Measurements from ENCODE around the gene GDPD5. TPM values are rescaled to one million over a fixed set of nuclear protein-coding genes. Genes with fewer than 3 reads are reported as not detected.

Gene GDPD5
- total and polyA plus RNA-seq, 9 of the 15 experiments (the other 6 are each of a cell fraction or from before 2014, with no cell fraction given), result 0.32 to 27.3 (median 8.0) TPM

GRCh38 chr11:75558939-75559843 lies 33.5 kb upstream of the GDPD5 start (continued):
- TF ChIP-seq ZBTB11 (CRISPR knock-in tag; IDR thresholded peaks at IDR 0.05) (no peak), TAF1 (IDR thresholded peaks at IDR 0.05; ENCODE audit: control insufficient read depth, extremely low read depth, insufficient read depth, low read length, severe bottlenecking) (peak; percentile 58), SMARCA4 (IDR thresholded peaks at IDR 0.05) (peak; percentile 62; the same call in 1 of the 2 replicates), PCBP2 (IDR thresholded peaks at IDR 0.05; ENCODE audit: low read depth, low read length, poor library complexity, severe bottlenecking) (no peak), DACH1 (IDR thresholded peaks at IDR 0.05; ENCODE audit: partially characterized antibody) (peak; percentile 53), ZNF589 (CRISPR knock-in tag; IDR thresholded peaks at IDR 0.05; ENCODE audit: low read depth) (no peak), IRF1 (CRISPR knock-in tag; IDR thresholded peaks at IDR 0.05; ENCODE audit: borderline replicate concordance) (no peak), MAFK (IDR thresholded peaks at IDR 0.05; ENCODE audit: low read length) (peak; percentile 54; the same call in 1 of the 2 replicates), ZNF140 (CRISPR knock-in tag; IDR thresholded peaks at IDR 0.05) (no peak), XRCC4 (IDR thresholded peaks at IDR 0.05; ENCODE audit: extremely low read depth, insufficient read depth, insufficient read length) (no peak), RNF219 (CRISPR knock-in tag; IDR thresholded peaks at IDR 0.05) (no peak), MCM7 (IDR thresholded peaks at IDR 0.05) (no peak), MXD1 (CRISPR knock-in tag; IDR thresholded peaks at IDR 0.05; ENCODE audit: borderline replicate concordance, poor library complexity, severe bottlenecking) (no peak), KLF16 (IDR thresholded peaks at IDR 0.05) (no peak; the same call in 1 of the 2 replicates), PATZ1 (CRISPR knock-in tag; IDR thresholded peaks at IDR 0.05; ENCODE audit: borderline replicate concordance) (no peak), PYGO2 (tag; IDR thresholded peaks at IDR 0.05) (no peak), ZNF316 (IDR thresholded peaks at IDR 0.05) (peak; percentile 99)
